Stimulated activated CD4-positive, alpha-beta T cell treated with anti-CD3 and anti-CD28 coated beads, TNF-alpha, amount 100 ng/mL, for 24 hours (primary cell): ENCODE results near the gene SULT6B1.
"Not testable (repeated sequence)": the region's sequence is repeated elsewhere in the genome, so short reads cannot be mapped to it uniquely, and the experiment has no call there.

Source experiments
- DNase-seq, 3 experiments: peaks; one replicate each; pipeline ENCODE4 v3.0.0-alpha.2; 2020; ENCODE audit warnings: low read depth in 3 of 3

The SULT6B1 gene

GRCh38 chr2:37196320-37197195 is 8.1 kb upstream of the SULT6B1 start, which contains the start of gene CEBPZOS:
CEBPZOS (plus strand) TSS chr2:37196496; CDS start chr2:37199705, 3,209 bp downstream.
- peak; percentile 80 to 85 (median 85) for DNase-seq

- not testable (repeated sequence) for DNase-seq
Measured at GRCh38 chr2:37195862-37196319, 7.4 kb upstream of the SULT6B1 start.

- no peak for DNase-seq
Measured at GRCh38 chr2:37192551-37192950, 4.1 kb upstream of the SULT6B1 start.

- DNase-seq: no peak
Measured at GRCh38 chr2:37191747-37192146, 3.3 kb upstream of the SULT6B1 start.

- DNase-seq: no peak
Measured at GRCh38 chr2:37191253-37191652, 2.8 kb upstream of the SULT6B1 start.

- no peak for DNase-seq
Measured at GRCh38 chr2:37190290-37190689, 1.8 kb upstream of the SULT6B1 start.

GRCh38 chr2:37189452-37190153 is 1.1 kb upstream of the SULT6B1 start:
- no peak for DNase-seq

- no peak for DNase-seq
Measured at GRCh38 chr2:37181726-37182684, 6.5 kb downstream of the SULT6B1 start.

GRCh38 chr2:37180640-37181039 is 7.8 kb downstream of the SULT6B1 start:
- DNase-seq: no peak

- no peak for DNase-seq
Measured at GRCh38 chr2:37180006-37180639, 8.3 kb downstream of the SULT6B1 start.

- DNase-seq: no peak
Measured at GRCh38 chr2:37173741-37174140, 14.7 kb downstream of the SULT6B1 start.

GRCh38 chr2:37171624-37171950 is 16.9 kb downstream of the SULT6B1 start:
- no peak for DNase-seq

GRCh38 chr2:37168217-37168981 is 20.1 kb downstream of the SULT6B1 start:
- DNase-seq: no peak

GRCh38 chr2:37167636-37168180 is 20.8 kb downstream of the SULT6B1 start:
- no peak for DNase-seq

GRCh38 chr2:37164757-37165156 is 23.7 kb downstream of the SULT6B1 start:
- no peak for DNase-seq

- DNase-seq: peak; percentile 49 to 77 (median 62)
Measured at GRCh38 chr2:37156857-37157714, 31.4 kb downstream of the SULT6B1 start, which contains the start of gene EIF2AK2. EIF2AK2 (minus strand) TSS chr2:37156980; CDS start chr2:37147806, 9,174 bp downstream.

GRCh38 chr2:37156071-37156856 is 32.2 kb downstream of the SULT6B1 start:
- DNase-seq: peak in 1 of 3 experiments; percentile 24

GRCh38 chr2:37154785-37155184 is 33.7 kb downstream of the SULT6B1 start:
- DNase-seq: no peak
